ENCODE data around the gene SLC25A13.
"Not testable (repeated sequence)": the region's sequence is repeated elsewhere in the genome, so short reads cannot be mapped to it uniquely, and the experiment has no call there.

SLC25A13 gene

DNA sequence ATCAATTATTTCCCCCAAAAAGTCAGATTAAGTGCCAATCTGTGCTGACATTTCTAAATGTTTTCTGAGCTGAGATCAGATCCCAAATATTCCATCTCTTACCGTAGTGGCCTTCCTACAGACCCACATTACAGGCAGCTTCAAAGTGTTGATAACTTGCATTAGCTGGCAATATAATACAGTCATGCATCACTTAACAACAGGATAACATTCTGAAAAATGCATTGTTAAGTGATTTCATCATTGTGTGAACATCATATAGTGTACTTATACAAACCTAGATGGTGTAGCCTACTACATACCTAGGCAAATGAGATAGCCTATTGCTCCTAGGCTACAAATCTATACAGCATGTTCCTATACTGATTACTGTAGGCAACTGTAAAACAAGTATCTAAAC is 22.4 kb downstream of the SLC25A13 start:
- FAIRE-seq (no peak), DNase-seq (ENCODE audit: low spot score) (no peak)

DNA sequence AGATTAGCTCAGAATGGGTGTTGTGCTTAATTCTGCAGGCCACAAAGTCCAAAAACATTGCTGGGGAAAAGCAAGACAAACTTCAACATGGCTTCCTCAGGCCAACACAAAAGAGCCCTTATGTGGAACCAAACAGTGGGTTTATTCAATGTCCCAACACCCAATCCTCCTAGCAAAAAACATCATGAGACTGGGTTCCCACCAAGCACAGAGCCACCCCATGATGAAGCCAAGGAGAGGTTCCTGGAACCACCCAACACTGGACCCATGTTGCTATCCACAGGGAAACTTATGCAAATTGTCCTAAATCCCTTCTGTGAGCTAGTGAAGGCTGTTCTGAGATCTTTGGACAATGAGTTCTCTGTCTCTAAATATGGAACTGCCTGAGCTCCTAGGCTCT is 24.0 kb downstream of the SLC25A13 start:
- no peak for DNase-seq (ENCODE audit: low spot score)
- FAIRE-seq = no peak

- DNase-seq (ENCODE audit: low spot score) = not testable (repeated sequence)
Observed at GRCh38 chr7:96297446-96297845, 24.5 kb downstream of the SLC25A13 start.

DNA sequence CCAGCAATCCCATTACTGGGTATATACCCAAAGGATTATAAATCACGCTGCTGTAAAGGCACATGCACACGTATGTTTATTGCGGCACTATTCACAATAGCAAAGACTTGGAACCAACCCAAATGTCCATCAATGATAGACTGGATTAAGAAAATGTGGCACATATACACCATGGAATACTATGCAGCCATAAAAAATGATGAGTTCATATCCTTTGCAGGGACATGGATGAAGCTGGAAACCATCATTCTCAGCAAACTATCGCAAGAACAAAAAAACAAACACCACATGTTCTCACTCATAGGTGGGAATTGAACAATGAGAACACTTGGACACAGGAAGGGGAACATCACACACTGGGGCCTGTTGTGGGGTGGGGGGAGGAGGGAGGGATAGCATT is 28.0 kb downstream of the SLC25A13 start:
- not testable (repeated sequence) for FAIRE-seq; DNase-seq (ENCODE audit: low spot score)

More at GRCh38 chr7:96297446-96297845, 24.5 kb downstream of the SLC25A13 start:
- FAIRE-seq = not testable (repeated sequence)

GRCh38 chr7:96287559-96287958 is 34.3 kb downstream of the SLC25A13 start:
- FAIRE-seq = no peak
- no peak for DNase-seq (ENCODE audit: low spot score)

- no peak for FAIRE-seq
- no peak for DNase-seq (ENCODE audit: low spot score)
Observed at GRCh38 chr7:96287132-96287531, 34.8 kb downstream of the SLC25A13 start.

GRCh38 chr7:96285579-96285978 is 36.3 kb downstream of the SLC25A13 start:
- FAIRE-seq (no peak), DNase-seq (ENCODE audit: low spot score) (no peak)

DNA sequence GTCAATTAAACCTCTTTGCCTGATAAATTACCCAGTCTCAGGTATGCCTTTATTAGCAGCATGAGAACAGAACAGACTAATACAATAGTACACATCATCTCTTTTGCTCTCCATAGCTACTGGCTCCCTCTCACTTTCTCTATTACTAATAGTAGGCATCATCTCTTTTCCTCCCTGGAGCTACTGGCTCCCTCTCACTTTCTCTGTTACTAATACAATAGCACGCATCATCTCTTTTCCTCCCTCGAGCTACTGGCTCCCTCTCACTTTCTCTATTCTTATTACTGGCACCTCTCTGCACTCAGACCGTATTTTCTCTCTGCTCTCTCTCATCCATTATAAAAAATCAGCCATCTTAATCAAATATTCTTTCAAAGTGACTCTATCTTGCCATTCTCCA is 37.1 kb downstream of the SLC25A13 start:
- FAIRE-seq (no peak), DNase-seq (ENCODE audit: low spot score) (no peak)

GRCh38 chr7:96284240-96284639 is 37.7 kb downstream of the SLC25A13 start:
- FAIRE-seq = no peak
- DNase-seq (ENCODE audit: low spot score) = no peak

DNA sequence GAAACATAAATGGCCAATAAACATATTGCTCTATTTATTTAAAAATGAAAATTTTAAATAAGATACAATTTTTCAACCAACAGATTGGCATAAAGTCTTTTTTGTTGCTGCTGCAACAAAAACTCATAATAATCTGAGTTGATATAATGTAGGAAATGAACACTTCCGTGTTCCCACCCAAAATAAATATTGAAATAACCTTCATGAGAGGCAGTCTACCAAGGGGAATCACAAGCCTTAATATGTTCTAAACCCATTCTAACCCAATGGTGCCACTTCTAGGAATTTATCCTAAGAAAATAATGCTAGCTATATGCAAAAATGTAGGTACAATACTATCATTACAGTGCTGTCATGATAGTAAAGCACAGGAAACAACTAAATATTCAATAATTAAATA is 39.1 kb downstream of the SLC25A13 start:
- DNase-seq (ENCODE audit: low spot score) = no peak
- no peak for FAIRE-seq

DNA sequence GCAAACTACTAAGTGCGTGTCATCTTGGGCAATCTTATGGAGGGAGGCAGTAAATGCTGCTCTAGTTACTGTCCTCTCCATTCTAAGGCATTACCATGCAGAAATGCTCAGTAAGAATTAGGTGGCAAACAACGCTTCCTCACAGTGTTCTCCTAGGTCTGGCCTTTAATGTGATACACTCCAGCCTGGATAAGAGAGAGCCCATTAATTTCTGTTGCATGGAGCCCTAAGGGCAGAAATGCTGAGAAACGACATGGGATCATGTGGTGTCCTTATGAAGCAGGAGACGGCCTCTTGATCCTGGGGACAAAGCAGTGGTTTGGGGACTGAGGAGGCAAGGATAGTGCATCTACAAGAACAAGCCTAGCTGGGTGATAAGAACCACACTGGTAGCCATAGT is 44.0 kb downstream of the SLC25A13 start:
- FAIRE-seq (no peak), DNase-seq (ENCODE audit: low spot score) (no peak)

DNA sequence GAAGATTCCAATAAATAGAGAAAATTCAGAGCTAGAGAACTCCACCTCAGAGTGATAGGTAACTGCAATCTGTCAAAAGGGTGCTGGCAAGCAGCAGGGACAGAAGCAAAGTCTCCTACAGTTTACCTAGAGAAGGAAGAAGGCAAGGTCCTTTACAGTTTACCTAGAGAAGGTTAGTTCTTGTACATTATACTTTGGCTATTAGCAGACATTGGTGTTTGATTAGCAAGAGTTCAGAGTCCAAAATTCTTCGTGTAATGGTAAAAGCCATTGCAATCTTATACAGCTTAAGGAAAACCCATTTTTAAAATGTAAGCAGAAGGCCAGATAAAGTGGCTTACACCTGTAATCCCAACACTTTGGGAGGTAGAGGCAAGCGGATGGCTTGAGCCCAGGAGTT is 45.9 kb downstream of the SLC25A13 start:
- FAIRE-seq (no peak), DNase-seq (ENCODE audit: low spot score) (no peak)

DNA sequence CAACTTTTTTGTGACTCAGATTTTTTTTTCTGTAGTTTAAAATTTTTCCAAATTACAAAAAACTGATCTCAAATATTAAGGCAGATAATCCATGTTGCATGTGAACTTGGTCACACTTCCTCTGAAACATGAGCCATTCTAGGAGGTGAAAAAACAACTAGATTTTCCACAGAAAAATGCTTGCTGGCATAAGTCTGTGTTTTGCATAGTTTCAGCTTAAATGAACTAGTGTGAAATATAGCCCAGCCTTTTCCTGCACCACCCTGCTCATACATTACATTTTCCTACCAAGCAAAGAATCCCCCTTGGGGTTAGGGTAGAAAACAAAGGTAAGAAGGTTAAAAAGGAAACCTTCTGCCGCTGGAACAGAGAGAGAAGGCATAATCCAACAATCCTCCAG is 48.2 kb downstream of the SLC25A13 start:
- DNase-seq (ENCODE audit: low spot score) (no peak), FAIRE-seq (no peak)

DNA sequence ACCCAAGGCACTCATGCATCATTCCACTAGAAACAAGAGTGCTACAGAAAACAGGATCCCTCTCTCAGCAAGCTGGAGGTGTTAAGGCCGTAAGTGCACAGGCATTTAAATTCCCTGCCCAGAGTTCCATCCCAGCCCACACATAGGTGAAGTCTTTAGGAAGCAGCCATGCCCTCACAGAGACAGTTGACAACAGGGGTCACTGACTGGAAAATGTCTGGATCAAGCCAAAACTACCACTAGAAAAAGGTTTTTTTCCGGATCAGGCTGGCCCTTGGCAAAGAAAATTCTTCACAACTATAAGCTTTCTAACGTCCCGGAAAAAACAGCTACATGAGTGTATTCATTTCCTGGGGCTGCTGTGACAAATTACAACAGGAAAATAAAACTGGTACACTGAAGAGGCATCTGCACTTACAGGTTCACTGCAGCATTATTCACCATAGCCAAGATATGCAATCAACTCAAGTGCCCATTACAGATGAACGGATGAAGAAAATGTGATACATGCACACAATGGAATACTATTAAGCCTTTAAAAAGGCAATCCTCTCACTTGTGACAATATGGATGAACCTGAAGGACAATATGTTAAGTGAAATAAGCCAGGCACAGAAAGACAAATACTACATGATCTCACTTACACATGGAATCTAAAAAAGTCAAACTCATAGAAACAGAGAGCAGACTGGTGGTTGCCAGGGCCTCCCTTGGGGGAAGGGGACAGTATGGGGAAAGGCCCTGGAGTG is 52.5 kb downstream of the SLC25A13 start:
- FAIRE-seq (no peak), DNase-seq (ENCODE audit: low spot score) (no peak)

DNA sequence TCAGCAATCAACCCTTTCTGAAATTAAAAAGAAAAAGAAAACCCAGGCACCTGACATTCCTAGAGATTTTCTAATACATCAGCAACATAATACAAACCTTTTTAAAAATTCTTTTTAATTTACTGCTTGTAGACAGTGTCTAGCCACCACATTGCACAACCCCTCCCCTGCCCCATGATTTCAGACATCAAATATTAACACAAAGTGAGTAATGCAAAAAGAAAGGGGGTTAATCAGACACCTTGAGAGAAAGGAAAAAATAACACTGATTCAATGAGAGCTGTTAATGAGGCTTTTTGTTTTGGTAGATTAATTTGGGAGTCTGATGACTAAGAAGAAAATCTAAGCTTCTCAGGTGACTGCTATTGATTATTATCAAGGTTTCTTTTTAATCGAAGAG is 55.3 kb downstream of the SLC25A13 start:
- FAIRE-seq (no peak), DNase-seq (ENCODE audit: low spot score) (no peak)

GRCh38 chr7:96266015-96266414 is 55.9 kb downstream of the SLC25A13 start:
- DNase-seq (ENCODE audit: low spot score) = no peak
- FAIRE-seq = no peak

DNA sequence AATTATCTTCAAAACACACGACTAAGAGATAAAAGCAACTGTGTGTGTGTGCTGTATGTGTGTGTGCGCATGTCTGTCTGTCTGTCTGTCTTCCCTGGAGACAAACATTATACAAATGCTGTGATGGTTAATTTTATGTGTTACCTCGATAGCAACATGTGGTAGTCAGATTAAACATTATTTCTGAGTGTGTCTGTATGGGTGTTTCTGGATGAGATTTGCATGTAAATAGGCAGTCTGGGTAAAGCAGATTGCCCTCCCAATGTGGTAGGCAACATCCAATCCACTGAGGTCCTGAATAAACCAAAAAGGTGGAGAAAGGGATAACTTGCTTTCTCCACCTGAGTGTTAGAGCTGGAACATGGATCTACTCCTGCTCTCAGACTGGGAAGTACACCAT is 67.9 kb downstream of the SLC25A13 start:
- FAIRE-seq (no peak), DNase-seq (ENCODE audit: low spot score) (no peak)

DNA sequence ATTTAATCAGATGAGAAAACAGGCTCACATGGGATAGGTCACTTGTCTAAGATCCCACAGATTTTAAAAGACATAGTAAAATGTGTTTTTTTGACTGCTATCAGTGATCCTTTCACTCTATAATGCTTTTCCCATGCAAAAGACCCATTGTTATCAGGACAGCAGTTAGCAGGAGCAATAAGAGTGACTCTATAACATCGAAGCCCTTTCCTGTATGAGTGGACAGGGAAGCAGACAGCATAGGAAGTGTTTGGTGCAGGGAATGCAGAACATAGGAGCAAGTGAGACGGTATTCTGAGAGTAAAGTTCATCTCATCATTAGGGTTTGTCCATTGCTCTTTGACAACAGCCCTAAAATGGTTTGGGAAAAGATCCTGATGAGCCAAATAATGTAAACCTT is 68.5 kb downstream of the SLC25A13 start:
- FAIRE-seq (no peak), DNase-seq (ENCODE audit: low spot score) (no peak)

GRCh38 chr7:96250776-96251361 is 71.0 kb downstream of the SLC25A13 start:
- FAIRE-seq = no peak
- no peak for DNase-seq (ENCODE audit: low spot score)

GRCh38 chr7:96248405-96248804 is 73.5 kb downstream of the SLC25A13 start:
- DNase-seq (ENCODE audit: low spot score) = no peak
- no peak for FAIRE-seq

GRCh38 chr7:96246919-96247318 is 75.0 kb downstream of the SLC25A13 start:
- DNase-seq (ENCODE audit: low spot score) (no peak), FAIRE-seq (no peak)

GRCh38 chr7:96244992-96245292 is 77.0 kb downstream of the SLC25A13 start:
- FAIRE-seq (no peak), DNase-seq (ENCODE audit: low spot score) (no peak)

DNA sequence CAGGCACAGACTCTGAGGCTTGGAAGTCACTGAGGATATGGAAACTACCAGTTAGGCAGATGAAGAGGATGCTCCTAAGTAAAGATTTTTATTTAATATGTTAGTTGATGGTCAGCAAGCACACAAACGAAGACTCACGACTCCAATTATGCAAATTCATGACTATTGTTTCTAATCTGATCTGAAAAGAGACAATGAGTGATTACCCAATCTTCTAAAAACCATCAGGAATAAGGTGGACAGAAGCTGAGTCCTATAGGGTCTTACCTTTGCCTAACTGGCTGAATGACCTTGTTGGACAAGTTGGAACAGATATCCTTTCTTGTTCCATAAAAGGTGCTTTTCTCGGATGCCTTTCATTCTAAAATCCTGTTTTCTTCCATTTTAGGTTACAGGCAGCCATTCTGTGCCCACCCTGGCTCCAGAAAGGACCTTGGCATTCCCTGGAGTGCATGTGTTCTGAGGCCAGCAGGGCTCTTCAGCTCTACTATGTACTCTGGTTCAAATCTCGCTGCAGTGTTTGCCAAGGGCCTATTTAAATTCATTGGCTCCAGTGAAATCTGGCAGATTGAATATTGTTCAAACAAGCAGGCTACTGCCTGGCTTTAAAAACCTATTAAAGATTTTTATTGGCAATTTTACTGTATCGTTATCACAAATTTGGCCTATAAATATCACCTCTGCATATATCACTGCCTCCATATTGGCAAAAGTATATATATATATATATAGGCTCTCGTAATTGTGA is 77.5 kb downstream of the SLC25A13 start:
- no peak for FAIRE-seq
- DNase-seq (ENCODE audit: low spot score) = no peak

Measured in urothelium cell line (cell line).